Tibial nerve (tissue), 4 donors: ENCODE measurements around the gene MKLN1. TPM values are rescaled to one million over a fixed set of nuclear protein-coding genes. Genes with fewer than 3 reads are reported as not detected.

Source experiments
- DNase-seq, 2 donors: peaks; one replicate each; pipeline ENCODE4 v3.0.0-alpha.2; 2019; ENCODE audit warnings: low spot score in 2 of 2
- H3K27ac ChIP-seq, 4 donors: fragments of 200-600 bp; sonication (generic) in 3 of 4; one replicate each; pipeline ENCODE4 v1.5.1; 2017 to 2019; ENCODE audit warnings: mild to moderate bottlenecking in 1 of 4
- H3K27me3 ChIP-seq, 2 donors: fragments of 200-600 bp; sonication (generic) in 1 of 2; one replicate each; pipeline versions ENCODE4 v1.5.1 to v1.6.0; 2017 to 2019
- H3K36me3 ChIP-seq, 3 donors: fragments of 200-600 bp; sonication (generic); one replicate each; pipeline ENCODE4 v1.5.1; 2018 to 2019
- H3K4me1 ChIP-seq, 4 donors: fragments of 200-600 bp; sonication (generic) in 3 of 4; one replicate each; pipeline ENCODE4 v1.5.1; 2017 to 2019
- H3K4me3 ChIP-seq, 4 donors: fragments of 200-600 bp; sonication (generic) in 3 of 4; one replicate each; pipeline ENCODE4 v1.5.1; 2017 to 2019; ENCODE audit warnings: mild to moderate bottlenecking in 1 of 4, moderate library complexity in 1 of 4
- H3K9me3 ChIP-seq, 4 donors: fragments of 200-600 bp; sonication (generic) in 3 of 4; one replicate each; pipeline ENCODE4 v1.5.1; 2017 to 2019
- CTCF ChIP-seq, 5 experiments: fragments of 200-600 bp in 3 of 5; fragments of 450-650 bp in 2 of 5; sonication (generic) in 3 of 5; IDR thresholded peaks; one replicate each; pipeline ENCODE4 v1.5.1; 2016 to 2019; ENCODE audit warnings: antibody characterized with exemption in 5 of 5, mild to moderate bottlenecking in 3 of 5, moderate library complexity in 2 of 5
- EP300 ChIP-seq, 2 donors: sonication (generic); formaldehyde crosslinking; IDR thresholded peaks; one replicate each; pipeline ENCODE4 v1.6.1; 2017; ENCODE audit warnings: antibody characterized with exemption in 2 of 2, mild to moderate bottlenecking in 1 of 2
- POLR2A ChIP-seq, 2 donors: fragments of 450-650 bp; IDR thresholded peaks; one replicate each; pipeline ENCODE4 v1.6.1; 2017; ENCODE audit warnings: antibody characterized with exemption in 2 of 2, mild to moderate bottlenecking in 2 of 2, moderate library complexity in 2 of 2
- WGBS, 2 donors: methylation state at CpG; one replicate each; pipeline ENCODE4 v1.1.5; 2018; 5-methylcytosine and 5-hydroxymethylcytosine counted together
- total RNA-seq, 4 donors: library from RNA; depleted of rRNA; stranded (reverse); fragments of >200 nt; gene quantifications; one replicate each; pipeline ENCODE4 v1.1.0, GENCODE V29; 2016

Gene MKLN1
- total RNA-seq, 4 donors from 2014 or later, result 86.4 to 143 (median 95.0) TPM

DNA sequence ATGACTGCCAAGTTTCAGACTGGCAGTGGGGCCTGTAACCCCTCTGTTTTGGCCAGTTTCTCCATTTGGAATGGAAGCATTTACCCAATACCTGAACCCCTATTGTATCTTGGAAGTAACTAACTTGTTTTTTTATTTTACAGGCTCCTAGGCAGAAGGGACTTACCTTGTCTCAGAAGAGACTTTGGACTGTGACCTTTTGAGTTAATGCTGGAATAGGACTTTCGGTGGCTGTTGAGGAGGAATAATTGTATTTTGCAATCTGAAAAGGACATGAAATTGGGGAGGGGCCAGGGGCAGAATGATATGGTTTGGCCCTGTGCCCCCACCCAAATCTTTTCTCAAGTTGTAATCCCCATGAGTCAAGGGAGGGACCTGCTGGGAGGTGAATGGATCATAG is 20.0 kb upstream of the MKLN1 start:
- no peaks in the 10 kb centered on the region for H3K27me3 ChIP-seq
- DNase-seq, result no peak
- no peak overlapping the region for H3K4me3 ChIP-seq
- peaks cover 0 to 7% (median 0%) of the 10 kb centered on the region in 3 donors for H3K36me3 ChIP-seq
- H3K9me3 ChIP-seq, result peaks cover 0 to 13% (median 0%) of the 10 kb centered on the region in 4 donors
- 100% methylated on average over 1 of the region's 1 CpG for WGBS, 2 donors
- TF ChIP-seq POLR2A (IDR thresholded peaks at IDR 0.05), result no peak
- TF ChIP-seq CTCF (IDR thresholded peaks at IDR 0.05), result no peak
- TF ChIP-seq EP300 (IDR thresholded peaks at IDR 0.05), result no peak
- peaks cover 0 to 7% (median 2%) of the 10 kb centered on the region in 4 donors for H3K4me1 ChIP-seq
- no peak overlapping the region for H3K27ac ChIP-seq

DNA sequence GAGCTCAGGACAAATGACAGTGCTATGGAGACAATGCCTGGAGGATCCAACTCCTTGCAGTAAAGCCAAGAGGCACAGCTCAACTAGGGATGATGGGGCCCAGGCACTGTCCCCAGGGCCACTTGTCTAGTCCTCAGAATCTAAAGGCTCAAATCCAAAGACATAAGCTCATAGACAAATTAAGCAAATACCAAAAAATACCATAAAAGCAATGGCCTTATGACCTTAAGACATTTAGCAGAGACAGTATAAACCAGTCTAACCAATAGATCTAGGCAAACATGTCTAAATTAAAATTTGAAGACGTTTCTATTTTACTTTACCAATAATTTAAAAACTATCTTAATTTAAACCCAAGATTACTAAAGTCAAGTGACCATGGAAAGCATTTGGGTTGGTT is 14.8 kb upstream of the MKLN1 start:
- H3K27me3 ChIP-seq, result no peaks in the 10 kb centered on the region
- WGBS, 2 donors, result 61 to 69% methylated on average over 1 of the region's 1 CpG

DNA sequence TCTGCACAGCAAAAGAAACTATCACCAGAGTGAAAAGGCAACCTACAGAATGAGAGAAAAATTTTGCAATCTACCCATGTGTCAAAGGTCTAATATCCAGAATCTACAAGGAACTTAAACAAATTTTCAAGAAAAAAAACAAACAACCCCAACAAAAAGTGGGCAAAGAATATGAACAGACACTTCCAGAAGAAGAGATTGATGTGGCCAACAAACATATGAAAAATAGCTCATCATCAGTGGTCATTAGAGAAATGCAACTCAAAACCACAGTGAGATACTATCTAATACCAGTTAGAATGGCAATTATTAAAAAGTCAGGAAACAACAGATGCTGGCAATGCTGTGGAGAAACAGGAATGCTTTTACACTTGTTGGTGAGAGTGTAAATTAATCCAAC is 7.1 kb upstream of the MKLN1 start:
- Histone ChIP-seq H3K9me3 (peaks cover 0 to 2% (median 0%) of the 10 kb centered on the region in 4 donors), H3K4me1 (peaks cover 0 to 1% (median 0%) of the 10 kb centered on the region in 4 donors), H3K4me3 (no peak overlapping the region), H3K27ac (no peak overlapping the region), H3K36me3 (peaks cover 0 to 26% (median 0%) of the 10 kb centered on the region in 3 donors), H3K27me3 (no peaks in the 10 kb centered on the region)
- TF ChIP-seq POLR2A (IDR thresholded peaks at IDR 0.05), result no peak
- TF ChIP-seq EP300 (IDR thresholded peaks at IDR 0.05), result no peak
- no peak for TF ChIP-seq CTCF (IDR thresholded peaks at IDR 0.05)
- no peak for DNase-seq

More for the DNA sequence above, 14.8 kb upstream of the MKLN1 start:
- no peak overlapping the region for H3K4me3 ChIP-seq
- H3K27ac ChIP-seq, result no peak overlapping the region
- H3K36me3 ChIP-seq, result peaks cover 0 to 21% (median 0%) of the 10 kb centered on the region in 3 donors
- peaks cover 0 to 6% (median 0%) of the 10 kb centered on the region in 4 donors for H3K9me3 ChIP-seq
- no peak for DNase-seq
- H3K4me1 ChIP-seq, result no peaks in the 10 kb centered on the region
- no peak for TF ChIP-seq EP300 (IDR thresholded peaks at IDR 0.05)

DNA sequence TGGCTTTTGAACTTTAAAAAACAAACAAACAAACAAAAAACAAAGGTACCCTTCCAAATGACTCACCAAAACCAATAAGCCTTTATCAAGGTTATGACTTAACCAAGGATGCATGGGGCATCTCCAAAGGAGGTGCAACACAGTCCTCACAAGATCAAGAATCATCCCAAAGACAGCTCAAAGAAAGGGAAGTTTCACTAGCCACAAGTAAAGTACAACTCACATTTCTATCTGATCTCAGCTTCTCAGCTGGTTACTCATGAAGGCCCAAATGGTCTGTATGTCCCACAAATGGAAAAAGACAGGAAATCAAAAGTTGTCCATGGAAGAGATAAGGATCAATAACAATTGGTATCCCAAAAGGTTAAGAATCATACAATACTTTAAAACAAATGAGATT is 6.0 kb upstream of the MKLN1 start:
- DNase-seq, result no peak

GRCh38 chr7:131322061-131322460 is 5.6 kb upstream of the MKLN1 start:
- Histone ChIP-seq H3K27ac (no peak overlapping the region), H3K27me3 (no peaks in the 10 kb centered on the region), H3K9me3 (peaks cover 0 to 2% (median 0%) of the 10 kb centered on the region in 4 donors), H3K36me3 (peaks cover 0 to 14% (median 0%) of the 10 kb centered on the region in 3 donors), H3K4me1 (peaks cover 0 to 14% (median 6%) of the 10 kb centered on the region in 4 donors), H3K4me3 (no peak overlapping the region)
- no peak for DNase-seq
- 86 to 96% methylated on average over 1 of the region's 1 CpG for WGBS, 2 donors
- TF ChIP-seq CTCF (IDR thresholded peaks at IDR 0.05) (no peak), POLR2A (IDR thresholded peaks at IDR 0.05) (no peak), EP300 (IDR thresholded peaks at IDR 0.05) (no peak)

More for the DNA sequence above, 6.0 kb upstream of the MKLN1 start:
- Histone ChIP-seq H3K36me3 (peaks cover 0 to 15% (median 0%) of the 10 kb centered on the region in 3 donors), H3K9me3 (peaks cover 0 to 2% (median 0%) of the 10 kb centered on the region in 4 donors), H3K27me3 (no peaks in the 10 kb centered on the region), H3K27ac (no peak overlapping the region), H3K4me1 (peaks cover 0 to 12% (median 3%) of the 10 kb centered on the region in 4 donors), H3K4me3 (no peak overlapping the region)
- TF ChIP-seq EP300 (IDR thresholded peaks at IDR 0.05), result no peak
- no peak for TF ChIP-seq CTCF (IDR thresholded peaks at IDR 0.05)
- no peak for TF ChIP-seq POLR2A (IDR thresholded peaks at IDR 0.05)

DNA sequence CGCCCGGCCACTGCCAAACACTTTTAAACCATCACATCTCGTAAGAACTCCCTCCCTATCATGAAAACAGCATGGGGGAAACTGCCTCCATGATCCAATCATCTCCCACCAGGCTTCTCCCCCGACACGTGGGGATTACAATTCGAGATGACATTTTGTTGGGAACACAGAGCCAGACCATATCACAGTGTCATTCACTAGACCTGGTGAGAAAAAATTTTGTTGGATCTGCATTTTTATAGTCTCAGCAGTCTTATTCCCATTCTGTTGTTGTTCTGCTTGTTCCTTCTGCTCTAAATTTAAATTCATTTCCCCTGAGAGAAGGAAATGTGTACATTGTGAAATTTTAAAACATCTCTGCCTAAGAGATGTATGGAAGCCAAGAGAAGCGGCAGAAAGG is 4.8 kb upstream of the MKLN1 start:
- 83 to 85% methylated on average over 7 of the region's 7 CpGs for WGBS, 2 donors
- no peak overlapping the region for H3K27ac ChIP-seq
- H3K4me1 ChIP-seq, result peaks cover 0 to 14% (median 6%) of the 10 kb centered on the region in 4 donors
- peaks cover 0 to 14% (median 0%) of the 10 kb centered on the region in 3 donors for H3K36me3 ChIP-seq
- H3K9me3 ChIP-seq, result peaks cover 0 to 2% (median 0%) of the 10 kb centered on the region in 4 donors
- no peak for DNase-seq
- TF ChIP-seq EP300 (IDR thresholded peaks at IDR 0.05) (no peak), CTCF (IDR thresholded peaks at IDR 0.05) (no peak), POLR2A (IDR thresholded peaks at IDR 0.05) (no peak)
- no peaks in the 10 kb centered on the region for H3K27me3 ChIP-seq
- no peak overlapping the region for H3K4me3 ChIP-seq
